Hepatocyte (in vitro differentiated cells): ENCODE measurements around the gene ATR. TPM values are rescaled to one million over a fixed set of nuclear protein-coding genes. Genes with fewer than 3 reads are reported as not detected.
"Not testable (repeated sequence)": the region's sequence is repeated elsewhere in the genome, so short reads cannot be mapped to it uniquely, and the experiment has no call there.

Source experiments
- DNase-seq: peaks from one replicate; pipeline ENCODE4 v3.0.0-alpha.2; 2016; ENCODE audit warnings: low spot score
- H2AFZ ChIP-seq: fragments of 200-600 bp; sonication (generic); 2 replicates; pipeline ENCODE4 v1.6.0; 2016; ENCODE audit warnings: antibody characterized with exemption, mild to moderate bottlenecking
- H3K27ac ChIP-seq: fragments of 200-600 bp; sonication (generic); 2 replicates; pipeline ENCODE4 v1.5.1; 2016; ENCODE audit warnings: mild to moderate bottlenecking
- H3K27me3 ChIP-seq: fragments of 200-600 bp; sonication (generic); 2 replicates; pipeline ENCODE4 v1.6.1; 2016
- H3K36me3 ChIP-seq: fragments of 200-600 bp; sonication (generic); replicated peaks from 2 replicates; pipeline ENCODE4 v1.5.1; 2016; ENCODE audit warnings: low read depth; ENCODE audit not compliant: insufficient read depth
- H3K4me1 ChIP-seq: fragments of 200-600 bp; sonication (generic); 2 replicates; pipeline ENCODE4 v1.5.1; 2016; ENCODE audit warnings: mild to moderate bottlenecking, moderate library complexity; ENCODE audit not compliant: insufficient read depth
- H3K4me2 ChIP-seq: fragments of 200-600 bp; sonication (generic); 2 replicates; pipeline ENCODE4 v1.6.0; 2016
- H3K4me3 ChIP-seq: fragments of 200-600 bp; sonication (generic); 2 replicates; pipeline ENCODE4 v1.5.1; 2016; ENCODE audit warnings: mild to moderate bottlenecking
- H3K79me2 ChIP-seq: fragments of 200-600 bp; sonication (generic); 2 replicates; pipeline ENCODE4 v1.6.0; 2017; ENCODE audit warnings: mild to moderate bottlenecking
- H3K9me2 ChIP-seq: fragments of 200-600 bp; sonication (generic); replicated peaks from 2 replicates; pipeline ENCODE4 v1.6.0; 2017; ENCODE audit warnings: mild to moderate bottlenecking; ENCODE audit not compliant: insufficient read depth
- H3K9me3 ChIP-seq: fragments of 200-600 bp; sonication (generic); 2 replicates; pipeline ENCODE4 v1.5.1; 2016; ENCODE audit warnings: low read depth, mild to moderate bottlenecking
- H4K20me1 ChIP-seq: fragments of 200-600 bp; sonication (generic); 2 replicates; pipeline ENCODE4 v1.6.0; 2016; ENCODE audit warnings: mild to moderate bottlenecking; ENCODE audit not compliant: insufficient read depth, poor library complexity, severe bottlenecking
- EZH2 ChIP-seq: fragments of 200-600 bp; sonication (generic); IDR thresholded peaks from 2 replicates; pipeline ENCODE4 v1.6.1; 2016; ENCODE audit warnings: antibody characterized with exemption, mild to moderate bottlenecking, borderline replicate concordance
- EZH2phosphoT487 ChIP-seq: fragments of 200-600 bp; sonication (generic); IDR thresholded peaks from one replicate; pipeline ENCODE4 v1.6.1; 2018; ENCODE audit warnings: antibody characterized with exemption, mild to moderate bottlenecking, low read depth, moderate library complexity; ENCODE audit not compliant: unreplicated experiment, severe bottlenecking
- WGBS: methylation state at CpG from one replicate; pipeline ENCODE4 v1.1.6; 2016; ENCODE audit warnings: low lambda C conversion rate; ENCODE audit errors: missing lambda C conversion rate; 5-methylcytosine and 5-hydroxymethylcytosine counted together
- polyA plus RNA-seq: library from polyadenylated mRNA; unstranded; fragments of >200 nt; fragmentation: Nextera tagmentation; extraction: Ambion mirVana; gene quantifications from 2 replicates; pipeline ENCODE4 v1.2.1, GENCODE V29; 2016
- total RNA-seq: library from RNA; depleted of rRNA; stranded (reverse); fragments of >200 nt; gene quantifications from 2 replicates; pipeline ENCODE4 v1.2.3, GENCODE V29; 2014
- TF ChIP-seq, protein P1 (sequence below): fragments of 200-600 bp; sonication (generic); IDR thresholded peaks from 2 replicates; pipeline ENCODE4 v1.5.1; 2016; ENCODE audit warnings: antibody characterized with exemption, mild to moderate bottlenecking; ENCODE audit not compliant: poor library complexity

ATR gene
- total and polyA plus RNA-seq, 2 experiments from 2014 or later = 10.0 to 35.6 TPM

DNA sequence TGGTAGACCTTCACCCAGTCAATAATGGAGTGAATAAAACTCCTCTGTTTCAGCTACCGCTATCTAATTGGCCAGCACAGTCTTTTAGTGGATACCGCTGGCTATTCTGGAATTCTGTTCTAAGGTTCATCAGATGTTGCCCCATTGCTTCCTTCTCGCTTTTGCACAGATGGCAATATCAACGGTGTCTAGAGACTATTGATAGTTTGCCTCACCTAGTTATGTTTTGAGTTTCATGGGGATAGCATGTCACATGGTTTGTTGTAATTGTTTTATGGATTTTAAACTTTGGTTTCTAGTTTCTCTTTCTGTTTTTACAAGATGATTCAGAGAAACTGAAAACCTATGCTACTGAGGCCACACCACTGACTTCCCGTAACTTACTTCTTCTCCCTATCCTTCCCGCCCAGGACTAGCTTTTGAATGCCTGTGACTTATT, 132.7 kb downstream of the ATR start:
- Histone ChIP-seq H3K4me1 (peaks cover 11% of the 10 kb centered on the region), H2AFZ (no peak overlapping the region), H3K4me2 (peak overlapping the region; percentile 84), H3K9me2 (no peaks in the 10 kb centered on the region), H3K27me3 (no peaks in the 10 kb centered on the region), H3K27ac (peak overlapping the region; percentile 98), H3K9me3 (no peaks in the 10 kb centered on the region), H4K20me1 (peaks cover 17% of the 10 kb centered on the region), H3K36me3 (no peaks in the 10 kb centered on the region), H3K4me3 (peak overlapping the region; percentile 67), H3K79me2 (peaks cover 67% of the 10 kb centered on the region)
- WGBS = 75% methylated on average over 6 of the region's 6 CpGs
- TF ChIP-seq EZH2phosphoT487 = no peak
- no peak for TF ChIP-seq EZH2
- TF ChIP-seq, protein P1, sequence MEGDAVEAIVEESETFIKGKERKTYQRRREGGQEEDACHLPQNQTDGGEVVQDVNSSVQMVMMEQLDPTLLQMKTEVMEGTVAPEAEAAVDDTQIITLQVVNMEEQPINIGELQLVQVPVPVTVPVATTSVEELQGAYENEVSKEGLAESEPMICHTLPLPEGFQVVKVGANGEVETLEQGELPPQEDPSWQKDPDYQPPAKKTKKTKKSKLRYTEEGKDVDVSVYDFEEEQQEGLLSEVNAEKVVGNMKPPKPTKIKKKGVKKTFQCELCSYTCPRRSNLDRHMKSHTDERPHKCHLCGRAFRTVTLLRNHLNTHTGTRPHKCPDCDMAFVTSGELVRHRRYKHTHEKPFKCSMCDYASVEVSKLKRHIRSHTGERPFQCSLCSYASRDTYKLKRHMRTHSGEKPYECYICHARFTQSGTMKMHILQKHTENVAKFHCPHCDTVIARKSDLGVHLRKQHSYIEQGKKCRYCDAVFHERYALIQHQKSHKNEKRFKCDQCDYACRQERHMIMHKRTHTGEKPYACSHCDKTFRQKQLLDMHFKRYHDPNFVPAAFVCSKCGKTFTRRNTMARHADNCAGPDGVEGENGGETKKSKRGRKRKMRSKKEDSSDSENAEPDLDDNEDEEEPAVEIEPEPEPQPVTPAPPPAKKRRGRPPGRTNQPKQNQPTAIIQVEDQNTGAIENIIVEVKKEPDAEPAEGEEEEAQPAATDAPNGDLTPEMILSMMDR = no peak
- peak; percentile 27 for DNase-seq

DNA sequence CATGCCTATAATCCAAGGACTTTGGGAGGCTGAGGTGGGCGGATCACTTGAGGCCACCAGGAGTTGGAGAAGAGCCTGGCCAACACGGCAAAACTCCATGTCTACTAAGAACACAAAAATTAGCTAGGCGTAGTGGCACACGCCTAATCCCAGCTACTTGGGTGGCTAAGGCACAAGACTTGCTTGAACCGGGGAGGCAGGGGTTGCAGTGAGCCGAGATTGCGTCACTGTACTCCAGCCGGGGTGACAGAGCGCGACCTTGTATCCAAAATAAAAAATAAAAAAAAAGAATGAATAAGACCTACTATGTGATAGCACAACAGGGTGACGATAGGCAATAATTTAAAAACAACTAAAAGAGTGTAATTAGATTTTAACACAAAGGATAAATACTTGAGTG, 134.2 kb downstream of the ATR start:
- no peak for TF ChIP-seq EZH2phosphoT487
- TF ChIP-seq, protein P1 = no peak
- no peak for TF ChIP-seq EZH2
- no peaks in the 10 kb centered on the region for H3K9me2 ChIP-seq
- no peaks in the 10 kb centered on the region for H3K36me3 ChIP-seq
- H3K4me3 ChIP-seq = no peak overlapping the region
- no peak for DNase-seq
- H3K9me3 ChIP-seq = no peaks in the 10 kb centered on the region
- no peak overlapping the region for H2AFZ ChIP-seq
- no peaks in the 10 kb centered on the region for H3K27me3 ChIP-seq
- 97% methylated on average over 11 of the region's 11 CpGs for WGBS
- H4K20me1 ChIP-seq = peaks cover 17% of the 10 kb centered on the region
- H3K79me2 ChIP-seq = peaks cover 81% of the 10 kb centered on the region
- peaks cover 11% of the 10 kb centered on the region for H3K4me1 ChIP-seq
- no peak overlapping the region for H3K27ac ChIP-seq
- H3K4me2 ChIP-seq = no peak overlapping the region

DNA sequence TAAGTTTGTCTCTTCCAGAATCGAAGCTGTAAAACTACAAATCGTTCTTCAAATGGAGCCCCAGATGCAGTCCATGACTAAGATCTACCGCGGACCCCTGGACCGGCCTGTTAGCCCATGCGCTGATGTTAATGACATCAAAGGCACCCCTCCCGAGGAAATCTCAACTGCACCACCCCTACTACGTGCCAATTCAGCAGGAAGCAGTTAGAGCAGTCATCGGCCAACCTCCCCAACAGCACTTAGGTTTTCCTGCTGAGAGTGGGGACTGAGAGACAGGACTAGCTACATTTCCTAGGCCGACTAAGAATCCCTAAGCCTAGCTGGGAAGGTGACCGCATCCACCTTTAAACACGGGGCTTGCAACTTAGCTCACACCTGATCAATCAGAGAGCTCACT, 135.5 kb downstream of the ATR start:
- DNase-seq, H3K4me1 ChIP-seq, H3K9me3 ChIP-seq, H3K4me3 ChIP-seq, H3K4me2 ChIP-seq, H3K36me3 ChIP-seq, H3K27me3 ChIP-seq, H3K27ac ChIP-seq, H3K9me2 ChIP-seq, H2AFZ ChIP-seq: not testable (repeated sequence)
- Histone ChIP-seq H4K20me1 (peaks cover 21% of the 10 kb centered on the region), H3K79me2 (peaks cover 88% of the 10 kb centered on the region)
- WGBS = 95% methylated on average over 12 of the region's 12 CpGs

DNA sequence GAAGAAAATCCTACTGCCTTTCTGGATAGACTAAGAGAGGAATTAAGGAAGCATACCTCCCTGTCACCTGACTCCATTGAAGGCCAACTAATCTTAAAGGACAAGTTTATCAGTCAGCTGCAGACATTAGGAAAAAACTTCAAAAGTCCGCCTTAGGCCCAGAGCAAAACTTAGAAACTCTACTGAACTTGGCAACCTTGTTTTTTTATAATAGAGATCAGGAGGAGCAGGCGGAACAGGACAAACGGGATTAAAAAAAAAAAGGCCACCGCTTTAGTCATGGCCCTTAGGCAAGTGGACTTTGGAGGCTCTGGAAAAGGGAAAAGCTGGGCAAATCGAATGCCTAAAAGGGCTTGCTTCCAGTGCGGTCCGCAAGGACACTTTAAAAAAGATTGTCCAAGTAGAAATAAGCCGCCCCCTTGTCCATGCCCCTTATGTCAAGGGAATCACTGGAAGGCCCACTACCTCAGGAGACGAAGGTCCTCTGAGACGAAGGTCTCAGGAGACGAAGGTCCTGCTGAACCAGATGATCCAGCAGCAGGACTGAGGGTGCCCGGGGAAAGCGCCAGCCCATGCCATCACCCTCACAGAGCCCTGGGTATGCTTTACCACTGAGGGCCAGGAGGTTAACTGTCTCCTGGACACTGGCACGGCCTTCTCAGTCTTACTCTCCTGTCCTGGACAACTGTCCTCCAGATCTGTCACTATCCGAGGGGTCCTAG, 138.9 kb downstream of the ATR start:
- H3K27me3 ChIP-seq, H3K27ac ChIP-seq, DNase-seq, H2AFZ ChIP-seq, H3K4me1 ChIP-seq, H3K36me3 ChIP-seq, H3K9me2 ChIP-seq, H3K4me3 ChIP-seq, H3K9me3 ChIP-seq, H3K4me2 ChIP-seq: not testable (repeated sequence)
- peaks cover 92% of the 10 kb centered on the region for H3K79me2 ChIP-seq
- 84% methylated on average over 15 of the region's 15 CpGs for whole genome bisulfite sequencing
- H4K20me1 ChIP-seq = peaks cover 22% of the 10 kb centered on the region

DNA sequence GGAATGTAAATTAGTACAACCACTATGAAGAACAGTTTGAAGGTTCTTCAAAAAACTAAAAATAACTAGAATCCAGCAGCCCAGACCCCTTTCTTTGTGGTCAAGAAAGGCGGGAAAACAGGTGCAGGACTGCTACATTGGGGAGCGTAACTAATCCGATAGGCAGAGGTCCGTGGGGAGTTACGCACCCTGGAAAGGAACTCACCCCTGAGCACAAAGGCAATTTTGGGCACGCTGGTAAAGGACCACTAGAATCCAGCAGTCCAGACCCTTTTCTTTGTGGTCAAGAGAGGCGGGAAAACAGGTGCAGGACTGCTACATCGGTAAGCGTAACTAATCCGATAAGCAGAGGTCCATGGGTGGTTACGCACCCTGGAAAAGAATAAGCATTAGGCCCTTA, 140.4 kb downstream of the ATR start:
- H3K27ac ChIP-seq, H3K9me2 ChIP-seq, H3K27me3 ChIP-seq, H3K36me3 ChIP-seq, DNase-seq, H3K4me2 ChIP-seq, H3K4me3 ChIP-seq, H2AFZ ChIP-seq, H3K4me1 ChIP-seq, H3K9me3 ChIP-seq: not testable (repeated sequence)
- Histone ChIP-seq H3K79me2 (peaks cover 92% of the 10 kb centered on the region), H4K20me1 (peaks cover 14% of the 10 kb centered on the region)
- 97% methylated on average over 11 of the region's 11 CpGs for WGBS
